SK-N-SH treated with all-trans-retinoic acid at 6 μM for 48 hours (cell line): Measurements from ENCODE around the gene GLT6D1.

Experiments used
- ARNTL ChIP-seq: fragments of 450-650 bp; formaldehyde crosslinking; IDR thresholded peaks from 2 replicates; pipeline ENCODE4 v1.5.0; 2020; ENCODE audit warnings: low read depth, mild to moderate bottlenecking, moderate library complexity, borderline replicate concordance
- BACH2 ChIP-seq: fragments of 250-450 bp; sonication (Bioruptor Pico); IDR thresholded peaks from 2 replicates; pipeline ENCODE4 v1.9.0; 2021; ENCODE audit warnings: mild to moderate bottlenecking, borderline replicate concordance
- ESRRG ChIP-seq: fragments of 250-450 bp; sonication (Bioruptor Pico); IDR thresholded peaks from 2 replicates; pipeline ENCODE4 v1.6.1; 2021; ENCODE audit warnings: mild to moderate bottlenecking
- ISL1 ChIP-seq: fragments of 250-450 bp; sonication (Bioruptor Pico); IDR thresholded peaks from 2 replicates; pipeline ENCODE4 v2.1.2; 2022; ENCODE audit warnings: mild to moderate bottlenecking, moderate library complexity
- OSR1 ChIP-seq: fragments of 250-450 bp; sonication (Bioruptor Pico); IDR thresholded peaks from 2 replicates; pipeline ENCODE4 v1.8.0; 2022; ENCODE audit warnings: moderate library complexity, mild to moderate bottlenecking, inconsistent platforms
- SNAI2 ChIP-seq: fragments of 250-450 bp; sonication (Bioruptor Pico); IDR thresholded peaks from 2 replicates; pipeline ENCODE4 v1.5.0; 2020; ENCODE audit warnings: mild to moderate bottlenecking, moderate library complexity
- TCF4 ChIP-seq: fragments of 250-450 bp; sonication (Bioruptor Pico); IDR thresholded peaks from 2 replicates; pipeline ENCODE4 v1.8.0; 2021; ENCODE audit warnings: mild to moderate bottlenecking, moderate library complexity, borderline replicate concordance
- ZFP3 ChIP-seq: fragments of 250-450 bp; sonication (Bioruptor Pico); IDR thresholded peaks from 2 replicates; pipeline ENCODE4 v1.5.0; 2020; ENCODE audit warnings: mild to moderate bottlenecking, moderate library complexity
- ZNF565 ChIP-seq: fragments of 450-650 bp; formaldehyde crosslinking; conservative IDR thresholded peaks from 2 replicates; pipeline ENCODE4 v1.5.0; 2020; ENCODE audit warnings: low read depth, mild to moderate bottlenecking, moderate library complexity
- ZNF70 ChIP-seq: fragments of 450-650 bp; formaldehyde crosslinking; IDR thresholded peaks from 2 replicates; pipeline ENCODE4 v1.5.0; 2020; ENCODE audit warnings: mild to moderate bottlenecking, moderate library complexity
- ZNF8 ChIP-seq: fragments of 450-650 bp; formaldehyde crosslinking; IDR thresholded peaks from 2 replicates; pipeline ENCODE4 v1.5.0; 2020; ENCODE audit warnings: mild to moderate bottlenecking, moderate library complexity
- TF ChIP-seq, protein P1 (sequence below): fragments of 250-450 bp; sonication (Bioruptor Pico); IDR thresholded peaks from 2 replicates; pipeline ENCODE4 v1.8.0; 2020; ENCODE audit warnings: mild to moderate bottlenecking, moderate library complexity, borderline replicate concordance
- TF ChIP-seq, protein P2 (sequence below): fragments of 250-450 bp; sonication (Bioruptor Pico); IDR thresholded peaks from 2 replicates; pipeline ENCODE4 v1.5.1; 2020; ENCODE audit warnings: low read depth, mild to moderate bottlenecking, moderate library complexity

DNA sequence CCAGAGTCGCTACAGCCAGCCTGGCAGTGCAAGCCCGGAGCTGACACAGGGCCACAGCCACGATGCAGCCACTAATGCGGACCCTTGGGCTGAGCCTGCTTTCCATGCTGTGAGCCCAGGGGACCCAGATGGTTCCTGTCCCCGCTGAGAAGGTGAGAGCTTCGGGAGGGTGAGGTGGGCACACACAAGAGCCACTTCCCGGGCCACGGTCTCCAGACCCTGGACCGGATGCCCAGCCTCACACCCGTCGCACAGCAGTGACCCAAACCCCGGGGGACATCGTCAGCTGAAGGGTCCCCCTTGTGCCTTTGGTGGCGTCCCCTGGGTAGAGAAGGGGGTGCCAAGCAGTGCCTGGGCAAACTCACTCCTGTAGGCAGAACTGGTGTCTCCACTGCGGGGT lies 64.4 kb downstream of the GLT6D1 start:
- TF ChIP-seq, protein P1, sequence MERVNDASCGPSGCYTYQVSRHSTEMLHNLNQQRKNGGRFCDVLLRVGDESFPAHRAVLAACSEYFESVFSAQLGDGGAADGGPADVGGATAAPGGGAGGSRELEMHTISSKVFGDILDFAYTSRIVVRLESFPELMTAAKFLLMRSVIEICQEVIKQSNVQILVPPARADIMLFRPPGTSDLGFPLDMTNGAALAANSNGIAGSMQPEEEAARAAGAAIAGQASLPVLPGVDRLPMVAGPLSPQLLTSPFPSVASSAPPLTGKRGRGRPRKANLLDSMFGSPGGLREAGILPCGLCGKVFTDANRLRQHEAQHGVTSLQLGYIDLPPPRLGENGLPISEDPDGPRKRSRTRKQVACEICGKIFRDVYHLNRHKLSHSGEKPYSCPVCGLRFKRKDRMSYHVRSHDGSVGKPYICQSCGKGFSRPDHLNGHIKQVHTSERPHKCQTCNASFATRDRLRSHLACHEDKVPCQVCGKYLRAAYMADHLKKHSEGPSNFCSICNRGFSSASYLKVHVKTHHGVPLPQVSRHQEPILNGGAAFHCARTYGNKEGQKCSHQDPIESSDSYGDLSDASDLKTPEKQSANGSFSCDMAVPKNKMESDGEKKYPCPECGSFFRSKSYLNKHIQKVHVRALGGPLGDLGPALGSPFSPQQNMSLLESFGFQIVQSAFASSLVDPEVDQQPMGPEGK, result no peak
- no peak for TF ChIP-seq TCF4
- no peak for TF ChIP-seq OSR1 (CRISPR knock-in tag)
- no peak for TF ChIP-seq SNAI2
- no peak for TF ChIP-seq BACH2
- TF ChIP-seq ISL1, result no peak
- TF ChIP-seq, protein P2, sequence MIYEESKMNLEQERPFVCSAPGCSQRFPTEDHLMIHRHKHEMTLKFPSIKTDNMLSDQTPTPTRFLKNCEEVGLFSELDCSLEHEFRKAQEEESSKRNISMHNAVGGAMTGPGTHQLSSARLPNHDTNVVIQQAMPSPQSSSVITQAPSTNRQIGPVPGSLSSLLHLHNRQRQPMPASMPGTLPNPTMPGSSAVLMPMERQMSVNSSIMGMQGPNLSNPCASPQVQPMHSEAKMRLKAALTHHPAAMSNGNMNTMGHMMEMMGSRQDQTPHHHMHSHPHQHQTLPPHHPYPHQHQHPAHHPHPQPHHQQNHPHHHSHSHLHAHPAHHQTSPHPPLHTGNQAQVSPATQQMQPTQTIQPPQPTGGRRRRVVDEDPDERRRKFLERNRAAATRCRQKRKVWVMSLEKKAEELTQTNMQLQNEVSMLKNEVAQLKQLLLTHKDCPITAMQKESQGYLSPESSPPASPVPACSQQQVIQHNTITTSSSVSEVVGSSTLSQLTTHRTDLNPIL (CRISPR knock-in tag), result no peak
- TF ChIP-seq ZNF70 (CRISPR knock-in tag), result no peak
- TF ChIP-seq ZNF565 (CRISPR knock-in tag), result no peak
- TF ChIP-seq ESRRG, result no peak
- no peak for TF ChIP-seq ARNTL (CRISPR knock-in tag)
- no peak for TF ChIP-seq ZFP3
- TF ChIP-seq ZNF8 (CRISPR knock-in tag), result no peak
